SU-DHL-6 (cell line): ENCODE data around the gene IL20RA.

Source experiments
- CTCF ChIP-seq: fragments of 200-600 bp; sonication (generic); IDR thresholded peaks from one replicate; pipeline ENCODE4 v1.5.1; 2017; ENCODE audit warnings: antibody characterized with exemption, mild to moderate bottlenecking, low read length, moderate library complexity; ENCODE audit not compliant: insufficient read depth, poor library complexity, severe bottlenecking
- EZH2phosphoT487 ChIP-seq: fragments of 200-600 bp; sonication (generic), shearing (Covaris generic); conservative IDR thresholded peaks from 2 replicates; pipeline ENCODE4 v1.6.1; 2018; ENCODE audit warnings: mild to moderate bottlenecking, antibody characterized with exemption, low read length, moderate library complexity, mixed read lengths

GRCh38 chr6:137013031-137013430, 31.7 kb downstream of the IL20RA start:
- TF ChIP-seq CTCF (no peak), EZH2phosphoT487 (no peak)
